GM10847 (cell line): ENCODE measurements around the gene KIAA1328.

ENCODE experiments used
- POLR2A ChIP-seq: IDR thresholded peaks from 2 replicates; pipeline ENCODE4 v1.6.1; 2011; ENCODE audit not compliant: insufficient read length; ENCODE audit errors: extremely low read depth

Gene KIAA1328

GRCh38 chr18:36899289-36899688, 70.4 kb downstream of the KIAA1328 start:
- TF ChIP-seq POLR2A = no peak

GRCh38 chr18:36900466-36900865, 71.5 kb downstream of the KIAA1328 start:
- TF ChIP-seq POLR2A = no peak

DNA sequence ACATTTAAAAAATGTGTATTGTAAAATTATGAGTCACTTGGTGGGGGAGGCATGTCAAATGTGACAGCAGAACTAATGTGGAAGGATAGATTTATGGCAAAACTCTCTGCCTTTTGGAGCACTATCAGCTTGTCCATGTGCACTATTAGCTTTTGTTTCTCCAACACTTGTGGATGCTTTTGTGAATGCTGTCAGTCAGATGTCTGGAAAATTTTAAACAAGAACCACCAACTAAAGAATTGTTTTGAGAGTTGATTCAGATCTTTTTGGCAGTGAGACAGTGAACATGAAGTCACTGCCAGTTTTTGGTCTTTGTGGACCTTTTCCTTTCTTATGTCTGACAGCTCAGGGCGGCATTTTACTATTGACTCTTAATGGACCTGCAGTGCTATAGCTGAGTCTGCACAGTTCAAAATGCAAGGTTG, 72.4 kb downstream of the KIAA1328 start:
- TF ChIP-seq POLR2A = no peak

DNA sequence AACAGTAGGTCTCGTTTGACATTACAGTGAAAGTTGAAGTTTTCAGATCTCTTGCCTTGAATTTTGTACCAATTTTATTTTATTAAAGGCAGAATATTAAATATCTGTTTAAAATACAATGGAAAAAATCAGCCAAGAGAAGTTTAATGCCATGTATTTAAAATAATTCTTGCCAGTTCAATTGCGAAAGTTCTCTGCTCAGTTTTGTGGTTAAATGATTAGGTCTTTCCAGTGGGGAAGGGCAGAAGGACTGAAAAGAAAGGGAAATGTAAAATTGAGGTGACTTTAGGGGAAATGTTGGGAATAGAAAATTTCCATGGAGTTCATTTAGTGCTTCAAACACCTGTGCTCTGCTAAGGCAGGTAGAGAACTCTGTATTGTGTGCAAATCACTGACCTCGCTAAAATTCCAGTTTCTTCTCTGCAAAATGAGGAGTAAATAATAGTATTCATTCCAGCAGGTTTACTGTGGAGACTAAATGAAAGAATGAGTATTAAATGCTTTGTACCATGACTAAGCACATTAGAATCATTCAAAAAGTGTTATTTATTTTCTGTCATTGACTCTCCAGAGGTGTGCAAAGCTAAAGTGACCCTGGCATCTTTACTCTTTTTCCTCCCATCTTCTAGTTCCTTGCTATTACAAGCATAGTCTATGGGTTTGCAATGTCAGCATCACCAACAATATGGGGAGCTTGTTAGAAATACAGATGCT, 74.4 kb downstream of the KIAA1328 start:
- no peak for TF ChIP-seq POLR2A

DNA sequence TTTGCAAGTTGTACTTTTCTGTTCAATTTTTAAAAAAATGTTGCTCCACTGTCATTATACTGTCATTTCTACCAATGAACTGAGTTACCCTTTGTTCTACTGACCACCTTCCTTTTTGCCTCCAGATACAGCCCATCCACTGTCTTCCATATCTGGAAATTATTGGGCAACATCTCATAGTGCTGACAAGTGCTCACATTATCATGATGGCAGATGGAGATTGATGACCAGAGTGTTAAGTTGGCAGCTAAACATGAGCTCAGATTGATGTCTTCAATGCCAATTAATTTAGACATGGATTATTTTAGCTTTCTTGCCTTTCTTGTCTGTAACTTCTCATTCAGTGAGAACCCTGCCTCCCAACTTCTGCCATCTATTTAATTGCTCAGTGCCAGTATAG, 76.6 kb downstream of the KIAA1328 start:
- TF ChIP-seq POLR2A = no peak

GRCh38 chr18:36912887-36913286, 84.0 kb downstream of the KIAA1328 start:
- TF ChIP-seq POLR2A = no peak

DNA sequence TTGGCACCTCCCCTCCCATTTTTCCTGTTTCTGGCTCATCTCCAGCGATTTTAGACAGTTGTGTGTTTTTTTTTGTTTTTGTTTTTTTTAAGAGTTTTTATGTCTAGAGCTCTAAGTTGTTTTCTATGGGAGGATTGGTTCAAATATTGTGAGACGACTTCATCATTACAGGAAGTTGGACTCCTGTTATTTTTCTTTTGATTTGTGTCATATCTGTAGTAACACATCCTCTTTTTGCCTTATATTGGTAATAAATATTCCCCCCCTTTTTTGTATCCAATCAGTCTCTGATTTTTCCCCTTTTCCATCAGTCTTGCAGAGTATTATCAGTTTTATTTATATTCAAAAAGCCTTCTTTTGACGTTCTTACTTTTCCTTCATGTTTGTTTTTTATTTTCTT, 89.0 kb downstream of the KIAA1328 start:
- TF ChIP-seq POLR2A = no peak

DNA sequence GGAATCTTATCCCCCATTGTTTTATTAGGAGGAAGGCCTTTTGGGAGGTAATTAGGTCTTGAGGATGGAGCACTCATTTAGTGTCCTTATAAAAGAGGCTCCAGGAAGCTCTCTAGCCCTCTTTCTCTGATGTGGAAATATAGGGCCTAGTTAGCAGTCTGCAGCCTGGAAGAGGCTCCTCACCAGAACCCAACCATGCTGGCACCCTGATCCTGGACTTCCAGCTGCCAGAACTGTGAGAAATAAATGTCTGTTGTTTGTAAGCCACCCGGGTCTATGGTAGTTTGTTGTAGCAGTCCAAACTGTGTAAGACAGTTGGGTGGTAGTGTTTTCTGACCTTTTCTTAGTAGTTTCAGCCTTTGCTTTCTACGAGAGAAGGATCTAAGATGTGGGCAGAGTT, 100.7 kb downstream of the KIAA1328 start:
- no peak for TF ChIP-seq POLR2A

- no peak for TF ChIP-seq POLR2A
Observed at GRCh38 chr18:36931106-36931505, 102.2 kb downstream of the KIAA1328 start.

- no peak for TF ChIP-seq POLR2A
Observed at GRCh38 chr18:36933552-36933951, 104.6 kb downstream of the KIAA1328 start.

GRCh38 chr18:36934884-36935283, 106.0 kb downstream of the KIAA1328 start:
- TF ChIP-seq POLR2A = no peak

DNA sequence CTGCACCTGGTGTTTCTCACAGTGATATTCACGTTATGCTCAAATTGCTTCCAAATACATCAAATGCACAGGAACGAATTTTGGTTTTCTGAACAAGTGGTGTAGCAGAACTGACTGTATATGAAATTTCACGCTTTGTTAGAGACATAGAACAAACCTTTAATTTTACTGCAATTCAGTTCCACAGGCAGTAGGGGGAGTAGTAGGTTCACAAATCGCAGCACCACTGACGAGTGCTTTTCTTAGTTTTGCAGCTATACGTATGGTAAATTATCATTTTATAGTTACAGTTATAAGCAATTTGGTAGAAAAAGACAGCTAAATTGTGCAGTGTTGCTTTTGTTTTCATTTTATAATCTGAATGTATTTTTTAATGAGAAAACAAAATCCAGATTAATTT, 113.3 kb downstream of the KIAA1328 start:
- TF ChIP-seq POLR2A = no peak

- no peak for TF ChIP-seq POLR2A
Observed at GRCh38 chr18:36947820-36948348, 119.0 kb downstream of the KIAA1328 start.

DNA sequence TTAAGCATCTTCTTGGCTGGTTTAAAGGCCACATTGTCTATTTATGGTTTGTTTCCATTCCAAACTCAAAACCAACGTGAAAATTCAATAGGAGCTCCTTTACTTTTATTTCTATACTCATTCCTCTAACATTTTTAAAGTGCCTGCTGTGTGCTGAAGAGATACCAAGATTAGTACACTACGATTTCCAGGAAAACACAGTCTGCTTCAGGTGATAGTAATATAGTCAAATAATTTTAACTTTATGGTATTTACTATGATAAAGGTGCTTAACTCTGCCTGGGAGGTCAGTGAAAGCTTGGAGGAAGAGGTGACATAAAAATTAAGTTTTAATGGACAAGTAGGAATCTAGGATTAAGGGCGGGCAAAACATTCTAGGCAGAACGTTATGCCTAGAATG, 121.4 kb downstream of the KIAA1328 start:
- no peak for TF ChIP-seq POLR2A

DNA sequence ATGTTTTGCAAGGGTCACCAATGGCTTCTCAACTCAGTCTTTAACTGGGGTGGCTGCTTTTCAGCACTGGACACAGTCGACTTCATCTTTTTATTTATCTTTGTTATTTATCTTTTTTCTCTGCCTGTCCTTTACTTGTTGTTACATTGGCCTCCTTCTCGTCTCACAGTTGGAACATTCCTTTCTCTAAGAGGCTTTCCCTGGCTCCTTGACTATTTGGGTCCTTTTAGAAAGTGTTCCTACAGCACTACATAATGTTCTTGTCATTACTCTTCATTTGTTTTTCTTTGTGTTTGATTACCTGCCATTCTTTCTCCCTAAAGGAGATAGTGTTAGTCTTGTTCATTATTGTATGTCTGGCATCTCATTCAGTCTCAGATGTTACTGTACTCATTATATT, 122.0 kb downstream of the KIAA1328 start:
- TF ChIP-seq POLR2A = no peak

GRCh38 chr18:36953047-36953446, 124.1 kb downstream of the KIAA1328 start:
- no peak for TF ChIP-seq POLR2A

DNA sequence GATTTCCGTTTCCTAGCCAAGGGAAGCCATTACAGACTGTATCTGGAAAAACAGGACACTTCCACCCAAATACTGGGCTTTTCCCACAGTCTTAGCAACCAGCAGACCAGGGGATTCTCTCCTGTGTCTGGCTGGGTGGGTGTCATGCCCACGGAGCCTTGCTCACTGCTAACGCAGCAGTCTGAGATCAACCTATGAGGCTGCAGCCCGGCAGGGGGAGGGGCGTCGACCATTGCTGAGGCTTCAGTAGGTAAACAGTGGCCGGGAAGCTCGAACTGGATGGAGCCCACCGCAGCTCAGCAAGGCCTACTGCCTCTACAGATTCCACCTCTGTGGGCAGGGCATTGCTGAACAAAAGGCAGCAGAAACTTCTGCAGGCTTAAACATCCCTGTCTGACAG, 131.1 kb downstream of the KIAA1328 start:
- TF ChIP-seq POLR2A = no peak
